HepG2 (cell line): ENCODE results near the gene EMID1.

Experiments used
- CTCF ChIP-seq: sonication (generic); formaldehyde crosslinking; IDR thresholded peaks from 2 replicates; pipeline ENCODE4 v1.5.0; 2020; ENCODE audit warnings: mild to moderate bottlenecking, missing genetic modification reagents, moderate library complexity
- MXI1 ChIP-seq: IDR thresholded peaks from 3 replicates; pipeline ENCODE4 v1.6.1; 2012; ENCODE audit warnings: low read depth, low read length, inconsistent platforms, borderline replicate concordance
- PCBP1 ChIP-seq: fragments of 200-400 bp; formaldehyde crosslinking; IDR thresholded peaks from 2 replicates; pipeline ENCODE4 v1.6.1; 2017; ENCODE audit warnings: mild to moderate bottlenecking, low read depth, low read length, borderline replicate concordance
- POLR2A ChIP-seq, 2 experiments: IDR thresholded peaks; 2 replicates each; pipeline ENCODE4 v1.6.1; 2011; ENCODE audit warnings: low read depth in 2 of 2, low read length in 2 of 2, mild to moderate bottlenecking in 1 of 2, moderate library complexity in 1 of 2; ENCODE audit not compliant: insufficient read depth in 1 of 2
- RFX1 ChIP-seq: fragments of 450-650 bp; IDR thresholded peaks from 2 replicates; pipeline ENCODE4 v1.6.1; 2017
- THRA ChIP-seq: sonication (generic); formaldehyde crosslinking; IDR thresholded peaks from 2 replicates; pipeline ENCODE4 v1.4.0; 2020; ENCODE audit warnings: missing genetic modification reagents, borderline replicate concordance
- ZFP91 ChIP-seq: sonication (generic); formaldehyde crosslinking; IDR thresholded peaks from 2 replicates; pipeline ENCODE4 v1.9.0; 2022; ENCODE audit warnings: missing genetic modification reagents, mild to moderate bottlenecking, borderline replicate concordance
- ZNF138 ChIP-seq: sonication (generic); formaldehyde crosslinking; IDR thresholded peaks from 2 replicates; pipeline ENCODE4 v1.5.0; 2020; ENCODE audit warnings: mild to moderate bottlenecking, low read depth, missing genetic modification reagents
- ZNF678 ChIP-seq: sonication (generic); formaldehyde crosslinking; IDR thresholded peaks from 2 replicates; pipeline ENCODE4 v1.4.0; 2020; ENCODE audit warnings: mild to moderate bottlenecking, missing genetic modification reagents
- ZNF770 ChIP-seq: sonication (generic); formaldehyde crosslinking; IDR thresholded peaks from 2 replicates; pipeline ENCODE4 v1.5.0; 2020; ENCODE audit warnings: mild to moderate bottlenecking, missing genetic modification reagents

GRCh38 chr22:29260031-29260560, 54.4 kb downstream of the EMID1 start:
- TF ChIP-seq ZNF138 (CRISPR knock-in tag) = no peak
- TF ChIP-seq THRA (CRISPR knock-in tag) = no peak
- TF ChIP-seq ZNF770 (CRISPR knock-in tag) = no peak
- TF ChIP-seq RFX1 = no peak
- no peak for TF ChIP-seq PCBP1
- no peak for TF ChIP-seq CTCF (CRISPR knock-in tag)
- no peak for TF ChIP-seq POLR2A (IDR thresholded peaks at IDR 0.05; ENCODE audit: insufficient read depth in 1 of 2, low read depth in 2 of 2, low read length in 2 of 2)
- no peak for TF ChIP-seq MXI1
- no peak for TF ChIP-seq ZNF678
- TF ChIP-seq ZFP91 (CRISPR knock-in tag) = no peak
